Activated T-helper 2 cell treated with anti-CD3 and anti-CD28 coated beads, Interferon-gamma antibody, Interleukin-2, Interleukin-4, amounts not matched to agents 10 μg/mL and 5 μg/mL and 100 μg/mL, durations not matched to agents 14 hours and 24 hours and 36 hours (primary cell): ENCODE results near the gene ART3. TPM values are rescaled to one million over a fixed set of nuclear protein-coding genes. Genes with fewer than 3 reads are reported as not detected.

ENCODE experiments used
- DNase-seq: peaks from one replicate; pipeline ENCODE4 v3.0.0; 2021; ENCODE audit warnings: low spot score
- H3K27ac Mint-ChIP-seq: one replicate; pipeline ENCODE4 v1.8.0; 2021; ENCODE audit warnings: mixed read lengths
- H3K27me3 Mint-ChIP-seq: one replicate; pipeline ENCODE4 v1.8.0; 2021; ENCODE audit warnings: low read depth, mixed read lengths
- H3K36me3 Mint-ChIP-seq: one replicate; pipeline ENCODE4 v1.8.0; 2021; ENCODE audit warnings: low read depth, mixed read lengths
- H3K4me1 Mint-ChIP-seq: one replicate; pipeline ENCODE4 v1.8.0; 2021; ENCODE audit warnings: low read depth, mixed read lengths
- H3K4me3 Mint-ChIP-seq: one replicate; pipeline ENCODE4 v1.8.0; 2021; ENCODE audit warnings: low read depth, mild to moderate bottlenecking, moderate library complexity, mixed read lengths
- H3K9me3 Mint-ChIP-seq: one replicate; pipeline ENCODE4 v1.8.0; 2021; ENCODE audit warnings: mixed read lengths
- intact Hi-C: fragments of 100-400 bp; cut with micrococcal nuclease; formaldehyde crosslinking; loops from one replicate; pipeline ENCODE4 v1.15.1; 2023
- total RNA-seq: library from RNA; stranded (reverse); gene quantifications from 2 replicates; pipeline ENCODE4 v1.2.3, GENCODE V29; 2022

ART3 gene
- total RNA-seq, 1 donor from 2014 or later: not detected

- no peak for DNase-seq
- Mint-ChIP-seq H3K4me3 (no peak overlapping the region), H3K9me3 (no peaks in the 10 kb centered on the region), H3K27me3 (no peaks in the 10 kb centered on the region), H3K36me3 (no peaks in the 10 kb centered on the region), H3K4me1 (peaks cover 44% of the 10 kb centered on the region), H3K27ac (no peak overlapping the region)
- intact Hi-C loops: loop anchor here (5.0 kb wide), 1 partner anchor 247 kb away; no protein-coding TSS in a partner anchor
These were observed 19.1 kb upstream of the ART3 start for GRCh38 chr4:76055421-76055820.

DNA sequence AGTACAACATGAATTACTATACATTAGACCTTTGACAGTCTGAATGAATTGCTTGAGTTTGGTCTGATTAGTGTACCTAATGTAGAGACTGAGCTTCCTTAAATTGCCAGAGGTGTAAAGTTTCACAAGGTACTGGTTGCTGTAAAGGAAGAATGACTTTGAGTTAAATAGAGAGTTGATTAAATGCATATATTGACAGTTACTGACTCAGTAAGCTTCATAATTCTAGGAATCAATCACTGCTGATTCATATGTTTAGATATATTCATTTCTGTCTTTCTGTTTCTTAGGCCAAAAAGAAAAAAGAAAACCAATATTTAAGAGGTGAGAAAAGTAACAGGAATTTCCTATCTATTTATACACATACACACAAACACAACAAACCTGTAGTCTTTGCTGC is 16.2 kb upstream of the ART3 start:
- intact Hi-C loops: loop anchor here (1.0 to 5.0 kb wide), 4 partner anchors 16 to 244 kb away; no protein-coding TSS in a partner anchor
- Mint-ChIP-seq H3K27me3 (no peaks in the 10 kb centered on the region), H3K36me3 (no peaks in the 10 kb centered on the region), H3K9me3 (no peaks in the 10 kb centered on the region), H3K4me1 (peaks cover 63% of the 10 kb centered on the region), H3K4me3 (no peak overlapping the region), H3K27ac (peak overlapping the region; percentile 62)
- no peak for DNase-seq

DNA sequence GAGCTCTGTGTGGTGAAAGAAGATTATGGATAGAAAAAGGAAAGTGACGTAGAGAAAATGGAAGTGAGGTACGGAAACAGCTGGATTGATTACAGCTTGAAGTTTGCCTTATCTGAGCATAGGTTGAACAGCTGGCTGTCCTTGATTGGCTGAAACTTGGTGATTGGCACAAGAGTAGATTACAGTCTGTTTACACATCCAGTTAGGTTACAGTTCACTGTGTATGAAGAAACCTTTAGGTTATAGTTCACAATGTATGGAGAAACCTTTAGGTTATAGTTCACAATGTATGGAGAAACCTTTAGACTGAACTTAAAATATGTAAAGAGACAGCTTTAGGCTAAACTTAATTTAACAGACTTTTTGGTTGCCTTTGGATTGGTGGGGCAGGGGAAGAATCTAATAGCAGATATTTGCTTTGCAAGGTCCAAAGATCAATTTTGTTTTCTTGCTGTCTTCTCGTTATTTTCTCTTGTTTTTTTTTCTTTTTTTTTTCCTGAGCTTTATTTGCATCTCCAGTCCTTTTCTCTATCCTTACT is 15.6 kb upstream of the ART3 start:
- H3K4me1 Mint-ChIP-seq: peaks cover 60% of the 10 kb centered on the region
- intact Hi-C loops: loop anchor here (1.0 to 5.0 kb wide), 4 partner anchors 17 to 243 kb away; no protein-coding TSS in a partner anchor

GRCh38 chr4:76059750-76060149 is 14.8 kb upstream of the ART3 start:
- Mint-ChIP-seq H3K36me3 (no peaks in the 10 kb centered on the region), H3K27me3 (no peaks in the 10 kb centered on the region), H3K4me1 (peaks cover 60% of the 10 kb centered on the region), H3K27ac (peak overlapping the region; percentile 42), H3K4me3 (no peak overlapping the region), H3K9me3 (no peaks in the 10 kb centered on the region)
- DNase-seq: no peak
- intact Hi-C loops: loop anchor here (5.0 to 10.0 kb wide), 3 partner anchors 145 to 1525 kb away; no protein-coding TSS in a partner anchor

More for the DNA sequence above, 15.6 kb upstream of the ART3 start:
- no peaks in the 10 kb centered on the region for H3K27me3 Mint-ChIP-seq
- peak overlapping the region; percentile 28 for H3K4me3 Mint-ChIP-seq
- peak overlapping the region; percentile 62 for H3K27ac Mint-ChIP-seq
- no peaks in the 10 kb centered on the region for H3K9me3 Mint-ChIP-seq
- H3K36me3 Mint-ChIP-seq: no peaks in the 10 kb centered on the region
- no peak for DNase-seq

- H3K27me3 Mint-ChIP-seq: no peaks in the 10 kb centered on the region
- no peak for DNase-seq
- no peaks in the 10 kb centered on the region for H3K9me3 Mint-ChIP-seq
- H3K4me1 Mint-ChIP-seq: peaks cover 52% of the 10 kb centered on the region
- intact Hi-C loops: loop anchor here (10.0 kb wide), 2 partner anchors 146 to 1524 kb away; no protein-coding TSS in a partner anchor
- no peak overlapping the region for H3K4me3 Mint-ChIP-seq
- H3K27ac Mint-ChIP-seq: peak overlapping the region; percentile 42
- H3K36me3 Mint-ChIP-seq: no peaks in the 10 kb centered on the region
These were observed 14.0 kb upstream of the ART3 start for GRCh38 chr4:76060506-76060905.

DNA sequence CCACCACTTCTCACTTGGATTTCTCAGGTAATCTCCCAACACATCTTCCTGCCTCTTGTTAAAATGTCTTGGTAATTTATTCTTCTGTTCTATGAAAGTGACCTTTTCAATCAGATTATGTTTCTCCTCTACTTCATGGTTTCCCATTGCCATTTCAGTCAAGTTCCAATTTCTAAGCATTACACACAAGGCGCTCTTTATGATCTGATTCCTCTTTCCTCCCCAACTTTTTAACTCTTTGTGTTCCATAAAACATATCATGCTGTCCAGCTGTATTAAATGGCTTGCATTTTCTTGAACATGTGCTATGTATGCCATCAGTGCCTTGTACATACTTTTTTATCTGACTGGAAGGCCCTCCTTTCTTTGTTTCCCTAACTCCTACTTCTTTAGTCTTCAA is 13.1 kb upstream of the ART3 start:
- Mint-ChIP-seq H3K36me3 (no peaks in the 10 kb centered on the region), H3K27me3 (no peaks in the 10 kb centered on the region), H3K9me3 (no peaks in the 10 kb centered on the region), H3K27ac (no peak overlapping the region), H3K4me1 (peaks cover 43% of the 10 kb centered on the region), H3K4me3 (no peak overlapping the region)
- intact Hi-C loops: loop anchor here (10.0 kb wide), 2 partner anchors 147 to 1523 kb away; no protein-coding TSS in a partner anchor
- no peak for DNase-seq

- H3K9me3 Mint-ChIP-seq: no peaks in the 10 kb centered on the region
- H3K27me3 Mint-ChIP-seq: no peaks in the 10 kb centered on the region
- H3K4me3 Mint-ChIP-seq: no peak overlapping the region
- no peak for DNase-seq
- peaks cover 43% of the 10 kb centered on the region for H3K4me1 Mint-ChIP-seq
- no peaks in the 10 kb centered on the region for H3K36me3 Mint-ChIP-seq
- intact Hi-C loops: loop anchor here (10.0 kb wide), 2 partner anchors 147 to 1523 kb away; no protein-coding TSS in a partner anchor
- no peak overlapping the region for H3K27ac Mint-ChIP-seq
These were observed 12.5 kb upstream of the ART3 start for GRCh38 chr4:76061982-76062381.

DNA sequence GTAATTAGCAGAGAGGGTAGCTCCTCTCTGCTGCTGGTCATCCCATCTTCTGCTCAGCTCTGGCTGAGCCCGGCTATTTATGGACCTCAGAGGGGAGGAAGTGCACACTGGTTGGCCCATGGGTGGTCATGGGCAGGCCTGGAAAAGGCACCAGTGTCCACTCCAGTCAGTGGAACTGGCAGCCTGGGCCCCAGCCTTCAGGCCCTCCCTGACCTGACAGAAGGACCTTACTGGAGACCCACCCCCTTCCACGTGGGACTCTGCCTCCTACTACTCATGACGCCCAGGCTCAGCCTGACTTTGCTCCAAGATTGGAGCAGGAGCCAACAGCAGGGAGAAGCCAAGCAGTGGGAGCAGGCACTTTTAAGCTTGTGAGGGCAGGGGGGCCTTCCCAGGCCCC is 8.0 kb upstream of the ART3 start:
- intact Hi-C loops: loop anchor here (10.0 kb wide), 2 partner anchors 152 to 1518 kb away; no protein-coding TSS in a partner anchor
- no peaks in the 10 kb centered on the region for H3K27me3 Mint-ChIP-seq
- H3K27ac Mint-ChIP-seq: no peak overlapping the region
- no peak for DNase-seq
- peaks cover 8% of the 10 kb centered on the region for H3K4me1 Mint-ChIP-seq
- H3K36me3 Mint-ChIP-seq: no peaks in the 10 kb centered on the region
- H3K4me3 Mint-ChIP-seq: no peak overlapping the region
- H3K9me3 Mint-ChIP-seq: no peaks in the 10 kb centered on the region

GRCh38 chr4:76067652-76068286 is 6.7 kb upstream of the ART3 start:
- Mint-ChIP-seq H3K36me3 (no peaks in the 10 kb centered on the region), H3K27me3 (no peaks in the 10 kb centered on the region), H3K4me3 (no peak overlapping the region), H3K9me3 (no peaks in the 10 kb centered on the region), H3K27ac (no peak overlapping the region), H3K4me1 (peaks cover 2% of the 10 kb centered on the region)
- peak; percentile 45 for DNase-seq
- intact Hi-C loops: loop anchor here (1.0 to 10.0 kb wide), 3 partner anchors 72 to 1517 kb away; no protein-coding TSS in a partner anchor

GRCh38 chr4:76072760-76073159 is 1.7 kb upstream of the ART3 start:
- Mint-ChIP-seq H3K27ac (no peak overlapping the region), H3K36me3 (no peaks in the 10 kb centered on the region), H3K27me3 (peaks cover 2% of the 10 kb centered on the region), H3K9me3 (no peaks in the 10 kb centered on the region), H3K4me1 (no peaks in the 10 kb centered on the region), H3K4me3 (no peak overlapping the region)
- DNase-seq: no peak
- intact Hi-C loops: no loop called here

DNA sequence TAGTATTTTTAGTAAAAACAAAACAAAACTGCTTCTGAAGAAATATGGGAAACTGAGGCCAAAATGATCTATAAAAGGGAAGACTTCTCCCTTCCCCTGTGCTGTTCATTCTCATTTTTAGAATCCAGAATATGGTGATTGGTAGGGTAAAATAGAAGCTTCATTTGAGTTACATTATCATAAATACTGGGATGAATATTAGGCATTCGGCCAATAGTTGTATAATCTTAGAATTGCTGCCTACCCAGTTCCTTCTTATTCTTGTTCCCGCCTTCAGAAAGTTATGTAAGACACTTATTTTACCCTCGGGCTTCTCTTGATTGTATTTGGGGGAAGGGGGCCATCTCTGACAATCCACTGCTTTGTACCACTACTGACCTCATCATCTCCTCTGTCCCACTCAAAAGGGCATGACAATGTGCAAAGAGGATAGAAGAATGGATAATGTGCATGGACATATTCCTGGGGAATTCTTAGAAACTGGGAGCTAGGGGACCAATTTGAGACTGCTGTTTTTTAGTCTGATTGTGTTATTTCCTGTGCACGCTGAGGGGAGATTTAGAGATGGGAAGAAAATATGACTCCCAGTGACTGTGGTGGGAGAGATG is 588 bp downstream of the ART3 start:
- Mint-ChIP-seq H3K4me1 (no peaks in the 10 kb centered on the region), H3K4me3 (no peak overlapping the region), H3K36me3 (no peaks in the 10 kb centered on the region), H3K27ac (no peak overlapping the region), H3K9me3 (no peaks in the 10 kb centered on the region), H3K27me3 (peaks cover 10% of the 10 kb centered on the region)
- DNase-seq: no peak
- intact Hi-C loops: no loop called here

- intact Hi-C loops: no loop called here
- Mint-ChIP-seq H3K36me3 (no peaks in the 10 kb centered on the region), H3K27me3 (peaks cover 13% of the 10 kb centered on the region)
These were observed 3.6 kb downstream of the ART3 start for GRCh38 chr4:76078033-76078613.

More at GRCh38 chr4:76078033-76078613, 3.6 kb downstream of the ART3 start:
- H3K4me3 Mint-ChIP-seq: no peak overlapping the region
- no peaks in the 10 kb centered on the region for H3K9me3 Mint-ChIP-seq
- DNase-seq: no peak
- H3K4me1 Mint-ChIP-seq: peaks cover 2% of the 10 kb centered on the region
- H3K27ac Mint-ChIP-seq: no peak overlapping the region
